Measurements from ENCODE around the gene FLT4. TPM values are rescaled to one million over a fixed set of nuclear protein-coding genes. Genes with fewer than 3 reads are reported as not detected.

FLT4 gene
- total and polyA plus RNA-seq, 4 donors = 2.0 to 19.9 (median 7.6) TPM

DNA sequence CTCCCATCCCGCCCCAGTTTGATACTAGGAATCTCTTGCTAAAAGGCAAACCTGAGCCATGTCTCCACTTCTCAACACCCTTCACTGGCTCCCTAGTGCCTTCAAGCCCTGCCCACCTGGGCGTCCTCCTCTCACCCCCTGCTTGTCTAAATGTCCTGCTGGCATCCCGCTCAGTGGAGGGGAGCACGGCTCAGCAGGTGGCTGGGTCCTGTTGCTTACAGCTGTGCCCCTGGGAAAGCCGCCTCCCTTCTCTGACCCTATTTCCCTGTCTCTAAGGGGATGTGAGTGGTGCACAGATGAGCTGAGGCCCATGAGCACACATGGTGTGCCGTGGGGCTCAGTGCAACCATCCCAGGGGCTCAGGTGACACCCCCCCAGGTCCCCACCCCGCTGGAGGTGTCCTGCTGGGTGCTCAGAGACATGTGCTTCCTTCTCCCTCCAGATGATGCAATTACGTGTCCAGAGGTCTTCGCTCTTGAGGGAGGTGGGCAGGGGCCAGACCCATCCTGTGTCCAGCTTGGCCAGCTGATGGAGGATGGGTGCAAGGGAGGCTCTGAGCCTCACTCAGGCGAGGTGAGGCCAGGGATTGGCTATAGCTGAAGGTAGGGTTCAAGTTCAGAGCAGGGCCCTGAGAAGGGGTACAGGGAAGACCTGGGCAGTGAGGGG, 24.1 kb downstream of the FLT4 start:
- 76% methylated on average over 10 of the region's 10 CpGs for WGBS

DNA sequence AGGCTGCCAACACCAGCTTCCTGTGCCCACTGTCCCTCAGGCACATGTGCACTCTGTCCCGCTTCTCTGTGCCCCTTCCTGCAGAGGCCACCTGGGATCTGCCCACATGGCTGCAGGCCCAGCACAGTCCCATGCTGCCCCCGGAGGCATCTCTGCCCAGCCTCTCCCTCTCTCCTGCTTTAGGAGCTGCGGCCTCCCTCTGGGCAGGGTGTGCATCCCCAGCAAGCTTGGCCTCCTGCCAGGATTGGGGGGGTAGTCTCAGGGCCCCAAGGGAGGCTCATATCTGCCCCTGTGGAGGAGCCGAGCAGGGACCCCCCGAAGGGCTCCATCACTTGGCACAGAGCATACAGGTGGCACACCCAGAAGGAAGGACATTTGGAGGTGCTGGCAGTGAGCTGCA, 24.8 kb downstream of the FLT4 start:
- Histone ChIP-seq H3K9ac (ENCODE audit: low read depth in 1 of 2, low read length in 2 of 2) (no peak overlapping the region), H3K27me3 (ENCODE audit: control insufficient read depth in 4 of 4, insufficient read depth in 4 of 4, low read length in 3 of 4) (peaks cover 0 to 5% (median 0%) of the 10 kb centered on the region in 4 donors), H3K27ac (ENCODE audit: low read depth in 1 of 2, low read length in 2 of 2) (no peak overlapping the region), H3K4me3 (ENCODE audit: low read depth in 1 of 3, low read length in 3 of 3) (no peak overlapping the region), H3K36me3 (ENCODE audit: control insufficient read depth in 4 of 4, insufficient read depth in 3 of 4, low read depth in 1 of 4, low read length in 3 of 4) (no peaks in the 10 kb centered on the region), H3K4me1 (ENCODE audit: control insufficient read depth in 4 of 4, insufficient read depth in 4 of 4, low read length in 3 of 4) (no peaks in the 10 kb centered on the region), H3K9me3 (ENCODE audit: control insufficient read depth in 4 of 4, low read length in 3 of 4) (no peaks in the 10 kb centered on the region)
- TF ChIP-seq, protein P1, sequence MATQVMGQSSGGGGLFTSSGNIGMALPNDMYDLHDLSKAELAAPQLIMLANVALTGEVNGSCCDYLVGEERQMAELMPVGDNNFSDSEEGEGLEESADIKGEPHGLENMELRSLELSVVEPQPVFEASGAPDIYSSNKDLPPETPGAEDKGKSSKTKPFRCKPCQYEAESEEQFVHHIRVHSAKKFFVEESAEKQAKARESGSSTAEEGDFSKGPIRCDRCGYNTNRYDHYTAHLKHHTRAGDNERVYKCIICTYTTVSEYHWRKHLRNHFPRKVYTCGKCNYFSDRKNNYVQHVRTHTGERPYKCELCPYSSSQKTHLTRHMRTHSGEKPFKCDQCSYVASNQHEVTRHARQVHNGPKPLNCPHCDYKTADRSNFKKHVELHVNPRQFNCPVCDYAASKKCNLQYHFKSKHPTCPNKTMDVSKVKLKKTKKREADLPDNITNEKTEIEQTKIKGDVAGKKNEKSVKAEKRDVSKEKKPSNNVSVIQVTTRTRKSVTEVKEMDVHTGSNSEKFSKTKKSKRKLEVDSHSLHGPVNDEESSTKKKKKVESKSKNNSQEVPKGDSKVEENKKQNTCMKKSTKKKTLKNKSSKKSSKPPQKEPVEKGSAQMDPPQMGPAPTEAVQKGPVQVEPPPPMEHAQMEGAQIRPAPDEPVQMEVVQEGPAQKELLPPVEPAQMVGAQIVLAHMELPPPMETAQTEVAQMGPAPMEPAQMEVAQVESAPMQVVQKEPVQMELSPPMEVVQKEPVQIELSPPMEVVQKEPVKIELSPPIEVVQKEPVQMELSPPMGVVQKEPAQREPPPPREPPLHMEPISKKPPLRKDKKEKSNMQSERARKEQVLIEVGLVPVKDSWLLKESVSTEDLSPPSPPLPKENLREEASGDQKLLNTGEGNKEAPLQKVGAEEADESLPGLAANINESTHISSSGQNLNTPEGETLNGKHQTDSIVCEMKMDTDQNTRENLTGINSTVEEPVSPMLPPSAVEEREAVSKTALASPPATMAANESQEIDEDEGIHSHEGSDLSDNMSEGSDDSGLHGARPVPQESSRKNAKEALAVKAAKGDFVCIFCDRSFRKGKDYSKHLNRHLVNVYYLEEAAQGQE (IDR thresholded peaks at IDR 0.05) = no peak
- TF ChIP-seq HNF4G (IDR thresholded peaks at IDR 0.05) (no peak), YY1 (IDR thresholded peaks at IDR 0.05) (no peak)
- no peak for DNase-seq (ENCODE audit: low spot score)
- WGBS = 53% methylated on average over 5 of the region's 5 CpGs

More for the DNA sequence above, 24.1 kb downstream of the FLT4 start:
- Histone ChIP-seq H3K9ac (ENCODE audit: low read depth in 1 of 2, low read length in 2 of 2) (no peak overlapping the region), H3K36me3 (ENCODE audit: control insufficient read depth in 4 of 4, insufficient read depth in 3 of 4, low read depth in 1 of 4, low read length in 3 of 4) (no peaks in the 10 kb centered on the region), H3K27ac (ENCODE audit: low read depth in 1 of 2, low read length in 2 of 2) (no peak overlapping the region), H3K4me1 (ENCODE audit: control insufficient read depth in 4 of 4, insufficient read depth in 4 of 4, low read length in 3 of 4) (no peaks in the 10 kb centered on the region), H3K9me3 (ENCODE audit: control insufficient read depth in 4 of 4, low read length in 3 of 4) (no peaks in the 10 kb centered on the region), H3K4me3 (ENCODE audit: low read depth in 1 of 3, low read length in 3 of 3) (no peak overlapping the region), H3K27me3 (ENCODE audit: control insufficient read depth in 4 of 4, insufficient read depth in 4 of 4, low read length in 3 of 4) (peaks cover 0 to under 1% (median 0%) of the 10 kb centered on the region in 4 donors)
- TF ChIP-seq HNF4G (IDR thresholded peaks at IDR 0.05) (no peak), YY1 (IDR thresholded peaks at IDR 0.05) (no peak), HNF4A (conservative IDR thresholded peaks at IDR 0.05) (no peak), EGR1 (IDR thresholded peaks at IDR 0.05; ENCODE audit: low read depth in 2 of 2) (no peak), GABPA (IDR thresholded peaks at IDR 0.05 in 1 of 2, conservative IDR thresholded peaks at IDR 0.05 in 1 of 2) (no peak), SP1 (IDR thresholded peaks at IDR 0.05) (no peak), FOXA1 (IDR thresholded peaks at IDR 0.05) (no peak)
- TF ChIP-seq, protein P2, sequence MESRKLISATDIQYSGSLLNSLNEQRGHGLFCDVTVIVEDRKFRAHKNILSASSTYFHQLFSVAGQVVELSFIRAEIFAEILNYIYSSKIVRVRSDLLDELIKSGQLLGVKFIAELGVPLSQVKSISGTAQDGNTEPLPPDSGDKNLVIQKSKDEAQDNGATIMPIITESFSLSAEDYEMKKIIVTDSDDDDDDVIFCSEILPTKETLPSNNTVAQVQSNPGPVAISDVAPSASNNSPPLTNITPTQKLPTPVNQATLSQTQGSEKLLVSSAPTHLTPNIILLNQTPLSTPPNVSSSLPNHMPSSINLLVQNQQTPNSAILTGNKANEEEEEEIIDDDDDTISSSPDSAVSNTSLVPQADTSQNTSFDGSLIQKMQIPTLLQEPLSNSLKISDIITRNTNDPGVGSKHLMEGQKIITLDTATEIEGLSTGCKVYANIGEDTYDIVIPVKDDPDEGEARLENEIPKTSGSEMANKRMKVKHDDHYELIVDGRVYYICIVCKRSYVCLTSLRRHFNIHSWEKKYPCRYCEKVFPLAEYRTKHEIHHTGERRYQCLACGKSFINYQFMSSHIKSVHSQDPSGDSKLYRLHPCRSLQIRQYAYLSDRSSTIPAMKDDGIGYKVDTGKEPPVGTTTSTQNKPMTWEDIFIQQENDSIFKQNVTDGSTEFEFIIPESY (IDR thresholded peaks at IDR 0.05) = no peak
- TF ChIP-seq, protein P1 (IDR thresholded peaks at IDR 0.05) = no peak
- TF ChIP-seq, protein P3, sequence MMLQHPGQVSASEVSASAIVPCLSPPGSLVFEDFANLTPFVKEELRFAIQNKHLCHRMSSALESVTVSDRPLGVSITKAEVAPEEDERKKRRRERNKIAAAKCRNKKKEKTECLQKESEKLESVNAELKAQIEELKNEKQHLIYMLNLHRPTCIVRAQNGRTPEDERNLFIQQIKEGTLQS (IDR thresholded peaks at IDR 0.05) = no peak
- DNase-seq (ENCODE audit: low spot score) = no peak

All from liver (tissue), 9 donors.